HG03103 (cell line): Measurements from ENCODE around the gene FRS3.
A peak's percentile ranks its signal among the peaks of the same experiment; 100 is the strongest.

Experiments
- ATAC-seq: cut with Tn5 transposase; IDR thresholded peaks from one replicate; pipeline ENCODE4 v1.9.1; 2021; ENCODE audit warnings: low read depth; ENCODE audit not compliant: unreplicated experiment

Gene FRS3

DNA sequence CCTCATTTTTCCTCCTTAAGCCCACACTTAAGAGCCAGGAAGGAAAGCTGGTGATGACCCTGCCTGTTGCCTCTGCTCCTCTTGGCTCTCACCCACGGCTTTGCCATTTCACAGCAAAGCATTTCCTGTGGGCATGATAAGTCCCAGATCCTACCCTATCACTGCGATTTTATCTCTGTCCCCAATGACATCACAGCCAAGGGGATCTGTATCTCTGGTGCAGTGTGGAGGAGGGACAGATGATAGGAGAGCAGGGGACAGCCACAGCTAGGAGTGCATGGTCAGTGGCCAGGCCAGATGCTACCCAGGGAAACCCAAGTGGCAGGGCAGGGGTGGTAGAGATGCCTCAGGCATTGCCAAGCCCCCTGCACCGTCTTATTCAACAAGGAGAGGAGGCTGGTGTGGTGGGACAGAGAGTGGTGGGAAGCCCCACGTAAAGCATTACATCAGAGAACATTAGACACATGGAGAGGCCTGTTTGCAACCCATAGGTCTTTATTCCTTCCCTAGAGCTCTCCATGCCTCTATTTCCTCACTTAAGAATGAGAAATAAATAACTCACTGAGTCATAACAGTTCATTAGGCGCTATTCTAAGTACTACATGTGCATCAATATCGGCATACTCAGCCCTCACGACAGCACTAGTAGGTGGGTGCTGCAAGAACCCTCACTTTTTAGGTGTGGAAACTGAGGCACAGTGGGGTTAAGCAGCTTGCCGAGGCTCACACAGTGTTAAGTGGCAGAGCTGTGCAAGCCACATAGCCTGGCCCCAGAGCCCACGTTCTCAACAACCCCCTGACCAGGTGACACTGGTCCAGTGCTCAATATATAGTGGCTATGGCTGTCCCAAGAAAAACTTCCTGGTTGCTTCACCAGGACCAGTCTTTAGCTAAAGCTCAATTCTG, 48.9 kb downstream of the FRS3 start:
- ATAC-seq, result no peak

GRCh38 chr6:41729624-41730023, 50.1 kb downstream of the FRS3 start:
- ATAC-seq, result no peak

DNA sequence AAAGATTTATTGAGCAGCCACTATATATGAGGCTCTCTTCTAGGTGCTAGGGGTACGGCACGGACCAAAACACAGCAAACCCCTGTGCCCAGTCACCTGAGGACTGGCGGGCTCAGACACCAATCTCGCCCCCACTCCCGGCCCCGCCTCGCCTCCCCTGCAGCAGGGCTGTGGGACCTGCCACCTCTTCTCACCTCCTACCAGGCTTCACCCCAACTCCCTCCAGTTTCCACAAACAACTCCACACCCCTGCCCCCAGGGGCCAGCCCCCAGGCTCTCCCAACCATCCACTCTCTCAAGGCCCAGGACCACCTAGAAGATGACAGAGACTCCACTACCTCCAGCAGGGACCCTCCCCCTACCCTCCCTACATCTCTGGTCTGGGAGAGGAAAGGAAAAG, 50.7 kb downstream of the FRS3 start:
- no peak for ATAC-seq

DNA sequence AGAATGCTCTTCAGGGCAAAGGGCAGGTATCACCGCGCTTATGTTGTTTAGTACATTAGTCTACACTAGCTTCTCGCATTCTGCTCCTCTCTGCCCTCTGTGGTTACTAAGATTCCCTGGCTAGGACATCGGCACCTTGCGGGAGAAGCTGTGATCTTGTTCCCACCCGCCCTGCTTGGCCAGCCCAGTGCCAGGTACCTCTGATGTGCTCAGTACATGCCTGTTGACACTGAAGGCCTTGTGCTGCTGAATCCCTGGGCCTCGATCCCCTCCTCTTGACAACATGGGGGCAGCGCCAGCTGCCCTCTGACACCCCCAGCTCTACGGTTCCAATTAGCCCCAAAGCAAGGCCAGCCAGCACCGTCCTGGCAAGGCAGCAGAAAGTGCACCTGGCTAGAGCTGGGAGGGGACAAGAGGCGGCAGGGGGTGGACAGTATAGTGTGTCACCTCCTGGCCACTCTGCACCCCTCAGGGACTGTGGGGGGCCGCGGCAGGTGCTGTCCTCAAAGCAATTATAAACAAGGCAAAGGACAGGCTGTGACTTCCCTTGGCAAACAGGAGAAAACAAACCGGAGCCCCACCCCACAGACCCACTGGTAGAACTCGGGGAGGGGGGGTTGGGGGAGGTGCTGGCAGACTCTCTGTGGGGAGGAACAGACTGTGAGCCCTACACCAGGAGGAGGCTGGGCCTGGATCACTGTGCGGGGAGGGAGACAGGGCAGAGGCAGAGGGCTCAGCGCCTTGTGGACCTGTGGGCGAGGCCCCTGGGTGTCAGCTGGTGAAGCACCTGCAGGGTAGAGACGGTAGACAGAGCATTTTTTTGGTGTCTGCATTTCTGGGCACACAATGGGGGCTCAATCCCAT, 51.4 kb downstream of the FRS3 start:
- ATAC-seq, result no peak

GRCh38 chr6:41727705-41728072, 52.0 kb downstream of the FRS3 start:
- ATAC-seq, result no peak

DNA sequence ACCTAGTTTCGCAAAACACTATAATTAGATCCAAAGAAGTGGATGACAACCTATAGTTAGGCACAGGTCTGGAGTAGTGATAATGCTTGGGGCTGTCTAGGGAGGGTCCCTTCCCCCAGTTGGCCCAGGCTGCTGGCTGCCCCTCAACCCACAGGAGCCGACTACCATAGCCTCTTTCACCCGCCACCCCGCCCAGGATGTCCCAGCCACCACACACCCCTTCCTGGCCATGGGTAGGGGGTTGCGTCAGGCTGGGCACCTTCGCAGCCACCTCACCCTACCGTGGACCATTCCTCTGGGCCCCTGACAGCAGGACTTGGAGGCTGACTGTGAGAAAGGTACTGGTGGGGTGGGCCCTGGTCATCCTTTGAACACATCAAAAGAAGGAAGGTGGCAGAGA, 52.8 kb downstream of the FRS3 start:
- no peak for ATAC-seq

- ATAC-seq, result no peak
These were observed 54.9 kb downstream of the FRS3 start for GRCh38 chr6:41724586-41725501.

- ATAC-seq, result no peak
These were observed 55.5 kb downstream of the FRS3 start for GRCh38 chr6:41724228-41724580.

- ATAC-seq, result peak; percentile 71
These were observed 56.0 kb downstream of the FRS3 start for GRCh38 chr6:41723530-41724227.

DNA sequence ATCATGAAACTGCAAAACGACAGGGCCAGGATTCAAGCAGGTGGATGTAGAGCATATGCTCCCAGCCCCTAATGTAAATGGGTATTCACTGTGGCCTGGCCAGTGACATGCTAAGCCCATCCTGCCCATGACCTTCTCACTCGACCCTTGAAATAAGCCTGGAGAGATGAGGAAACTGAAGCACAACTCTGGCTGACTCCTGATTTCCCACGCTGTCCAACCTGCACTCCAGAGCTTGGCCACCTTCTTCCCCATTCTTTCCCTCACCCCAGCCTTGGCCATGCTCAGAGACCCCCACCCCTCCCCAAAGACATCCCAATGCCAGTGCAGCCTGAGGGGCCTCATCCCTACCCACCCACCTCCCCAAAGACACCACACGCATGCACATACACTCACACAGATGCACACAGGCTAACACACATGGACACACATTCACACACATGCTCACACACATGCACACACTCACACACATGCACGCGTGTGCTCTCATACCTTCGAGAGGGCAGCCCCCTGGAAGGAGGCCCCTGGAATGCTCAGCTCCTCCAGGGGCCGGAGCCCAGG, 56.7 kb downstream of the FRS3 start:
- ATAC-seq, result no peak

DNA sequence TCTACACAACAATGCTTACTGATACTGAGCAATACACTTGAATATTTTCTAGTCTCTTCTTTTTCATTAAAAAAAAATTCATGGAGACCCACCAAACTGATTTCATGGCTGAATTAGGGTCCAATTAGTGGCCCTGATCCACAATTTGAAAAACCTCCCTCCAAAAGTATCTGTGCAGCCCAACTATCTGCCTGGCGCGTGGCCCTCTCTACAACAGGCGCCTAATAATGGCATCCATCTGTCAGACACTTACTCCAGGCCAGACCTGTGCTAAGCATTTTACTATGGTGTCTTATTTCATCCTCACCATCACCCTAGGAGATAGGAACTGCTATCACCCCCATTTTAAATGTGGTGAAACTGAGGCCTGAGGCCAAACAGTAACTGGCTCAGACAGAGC, 58.3 kb downstream of the FRS3 start:
- ATAC-seq, result no peak

DNA sequence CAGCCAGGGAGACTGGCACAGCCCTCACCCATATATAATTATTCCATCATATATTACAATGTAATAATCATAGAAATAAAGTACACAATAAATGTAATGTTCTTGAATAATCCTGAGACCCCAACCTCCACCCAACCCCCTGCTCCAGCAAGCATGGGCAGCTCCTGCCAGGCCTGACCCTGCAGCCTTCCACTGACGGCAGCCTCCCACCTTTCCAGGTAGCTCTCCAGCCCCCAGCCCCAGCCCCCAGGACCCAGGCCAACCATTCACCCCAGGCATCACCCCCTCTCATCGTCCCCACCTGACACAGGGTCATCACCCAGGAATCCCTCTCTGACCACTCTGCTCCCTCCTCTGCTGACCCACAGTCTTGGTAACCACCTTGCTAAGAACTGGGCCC, 58.9 kb downstream of the FRS3 start:
- no peak for ATAC-seq

GRCh38 chr6:41720262-41720620, 59.5 kb downstream of the FRS3 start:
- no peak for ATAC-seq
